ENCODE data around the gene NKD1. TPM values are rescaled to one million over a fixed set of nuclear protein-coding genes. Genes with fewer than 3 reads are reported as not detected.

Gene NKD1
- total and polyA plus RNA-seq, 12 donors, result 0.67 to 8.9 (median 3.5) TPM

DNA sequence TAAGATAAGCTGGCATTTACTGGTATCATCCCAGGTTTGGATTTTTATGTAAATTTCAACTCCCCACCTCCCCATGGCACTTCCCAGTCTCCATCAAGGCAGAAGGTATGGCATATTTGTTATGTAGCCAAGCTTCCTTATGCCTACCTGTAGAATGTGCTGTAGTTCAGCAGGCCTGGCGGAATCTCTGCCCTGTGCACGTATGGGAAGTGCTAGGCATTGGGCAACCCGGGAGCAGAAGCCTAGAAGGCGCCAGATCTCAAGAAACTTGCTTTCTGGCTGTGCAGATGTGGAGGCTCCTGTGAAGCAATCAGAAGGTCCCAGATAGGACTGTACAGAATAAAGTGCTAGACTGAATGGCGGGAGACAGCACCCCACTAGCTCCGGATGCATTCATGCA is 68.2 kb downstream of the NKD1 start:
- intact Hi-C loops (cut with DNase I), result no loop called here
- TF ChIP-seq, protein P1, sequence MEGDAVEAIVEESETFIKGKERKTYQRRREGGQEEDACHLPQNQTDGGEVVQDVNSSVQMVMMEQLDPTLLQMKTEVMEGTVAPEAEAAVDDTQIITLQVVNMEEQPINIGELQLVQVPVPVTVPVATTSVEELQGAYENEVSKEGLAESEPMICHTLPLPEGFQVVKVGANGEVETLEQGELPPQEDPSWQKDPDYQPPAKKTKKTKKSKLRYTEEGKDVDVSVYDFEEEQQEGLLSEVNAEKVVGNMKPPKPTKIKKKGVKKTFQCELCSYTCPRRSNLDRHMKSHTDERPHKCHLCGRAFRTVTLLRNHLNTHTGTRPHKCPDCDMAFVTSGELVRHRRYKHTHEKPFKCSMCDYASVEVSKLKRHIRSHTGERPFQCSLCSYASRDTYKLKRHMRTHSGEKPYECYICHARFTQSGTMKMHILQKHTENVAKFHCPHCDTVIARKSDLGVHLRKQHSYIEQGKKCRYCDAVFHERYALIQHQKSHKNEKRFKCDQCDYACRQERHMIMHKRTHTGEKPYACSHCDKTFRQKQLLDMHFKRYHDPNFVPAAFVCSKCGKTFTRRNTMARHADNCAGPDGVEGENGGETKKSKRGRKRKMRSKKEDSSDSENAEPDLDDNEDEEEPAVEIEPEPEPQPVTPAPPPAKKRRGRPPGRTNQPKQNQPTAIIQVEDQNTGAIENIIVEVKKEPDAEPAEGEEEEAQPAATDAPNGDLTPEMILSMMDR (IDR thresholded peaks at IDR 0.05), result no peak
- TF ChIP-seq POLR2A (IDR thresholded peaks at IDR 0.05), result no peak
- no peaks in the 10 kb centered on the region for H3K36me3 ChIP-seq (replicated peaks in 1 of 2)
- WGBS, 4 donors, result 86 to 95% (median 88%) methylated on average over 6 of the region's 6 CpGs
- H3K4me3 ChIP-seq, result no peak overlapping the region
- DNase-seq, result no peak
- peaks cover 0 to 3% of the 10 kb centered on the region in 2 donors for H3K4me1 ChIP-seq (replicated peaks in 1 of 2)
- H3K9me3 ChIP-seq (replicated peaks in 1 of 3), result no peaks in the 10 kb centered on the region
- H3K27me3 ChIP-seq, result no peaks in the 10 kb centered on the region
- H3K27ac ChIP-seq, result no peak overlapping the region

DNA sequence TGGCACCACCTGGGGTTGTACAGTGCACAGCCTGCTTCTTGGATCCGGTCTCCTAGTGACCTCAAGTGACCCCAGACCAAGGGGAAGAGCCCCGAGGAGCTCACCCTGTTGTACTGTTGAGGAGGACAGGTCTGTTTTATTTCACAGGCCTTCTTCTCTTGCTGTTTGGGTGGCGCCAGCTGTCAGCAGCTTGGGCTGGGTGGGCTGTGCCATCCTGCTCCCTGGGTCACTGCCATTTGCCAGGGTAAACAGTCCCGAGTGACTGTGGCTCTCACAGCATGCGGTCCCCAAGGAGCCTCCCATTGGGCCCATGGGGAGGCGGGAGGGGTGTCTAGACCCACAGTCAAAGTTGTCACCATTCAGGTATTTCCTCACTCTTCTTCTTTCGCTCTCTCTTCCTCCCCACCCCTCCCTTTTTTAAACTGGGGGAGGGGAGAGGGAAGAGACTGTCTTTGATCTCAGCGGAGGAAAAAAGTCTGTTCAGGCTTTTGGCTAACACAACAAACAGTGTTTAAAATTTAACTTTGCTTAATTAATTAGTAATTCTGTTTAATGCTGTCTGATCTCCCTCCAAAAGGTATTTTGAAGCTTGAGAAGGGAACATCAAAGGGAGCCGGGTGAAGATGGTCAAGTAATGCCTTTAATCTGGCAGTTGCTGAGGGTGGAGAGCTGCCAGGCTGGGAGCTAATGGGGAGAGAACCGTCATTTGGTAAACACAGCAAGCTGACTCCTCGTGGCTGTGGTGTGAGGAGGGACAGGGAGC is 68.9 kb downstream of the NKD1 start:
- Histone ChIP-seq H3K4me1 (replicated peaks in 1 of 2) (peaks cover 0 to 3% of the 10 kb centered on the region in 2 donors), H3K36me3 (replicated peaks in 1 of 2) (no peaks in the 10 kb centered on the region), H3K4me3 (no peak overlapping the region), H3K27me3 (no peaks in the 10 kb centered on the region), H3K27ac (no peak overlapping the region), H3K9me3 (replicated peaks in 1 of 3) (no peaks in the 10 kb centered on the region)
- no peak for DNase-seq
- WGBS, 4 donors, result 72 to 85% (median 74%) methylated on average over 11 of the region's 11 CpGs
- TF ChIP-seq POLR2A (IDR thresholded peaks at IDR 0.05), result no peak
- TF ChIP-seq, protein P1 (IDR thresholded peaks at IDR 0.05), result no peak
- intact Hi-C loops (cut with DNase I), result no loop called here

DNA sequence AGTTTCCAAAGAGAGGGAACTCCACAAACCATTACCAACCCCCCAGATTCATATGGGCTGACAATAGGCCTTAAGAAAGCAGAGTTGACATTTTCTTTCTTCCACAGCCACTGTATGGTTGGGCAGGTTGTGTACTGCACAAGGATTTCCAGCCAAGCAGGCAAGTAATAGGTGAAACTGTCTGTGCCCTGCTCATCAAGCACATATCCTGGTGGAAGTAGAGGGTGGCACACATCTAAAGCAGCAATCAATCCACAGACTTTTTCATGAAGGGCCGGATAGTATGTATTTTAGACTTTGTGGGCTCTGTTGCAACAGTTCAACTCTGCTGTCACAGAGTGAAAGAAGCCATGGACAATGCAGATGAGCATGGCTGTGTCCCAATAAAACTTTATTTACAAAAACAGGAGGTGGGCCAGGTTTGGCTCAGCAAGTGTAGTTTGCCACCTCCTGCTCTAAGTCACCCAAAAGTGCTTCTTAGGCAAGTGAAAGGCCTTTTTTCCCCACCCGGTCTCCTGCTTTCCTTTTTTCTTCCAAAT is 69.5 kb downstream of the NKD1 start:
- Histone ChIP-seq H3K4me3 (no peak overlapping the region), H3K4me1 (replicated peaks in 1 of 2) (peaks cover 0 to 3% of the 10 kb centered on the region in 2 donors), H3K36me3 (replicated peaks in 1 of 2) (no peaks in the 10 kb centered on the region), H3K9me3 (replicated peaks in 1 of 3) (no peaks in the 10 kb centered on the region), H3K27ac (no peak overlapping the region), H3K27me3 (no peaks in the 10 kb centered on the region)
- DNase-seq, result no peak
- TF ChIP-seq, protein P1 (IDR thresholded peaks at IDR 0.05), result no peak
- TF ChIP-seq POLR2A (IDR thresholded peaks at IDR 0.05), result no peak
- 97 to 100% (median 98%) methylated on average over 2 of the region's 2 CpGs for WGBS, 4 donors
- intact Hi-C loops (cut with DNase I), result no loop called here

DNA sequence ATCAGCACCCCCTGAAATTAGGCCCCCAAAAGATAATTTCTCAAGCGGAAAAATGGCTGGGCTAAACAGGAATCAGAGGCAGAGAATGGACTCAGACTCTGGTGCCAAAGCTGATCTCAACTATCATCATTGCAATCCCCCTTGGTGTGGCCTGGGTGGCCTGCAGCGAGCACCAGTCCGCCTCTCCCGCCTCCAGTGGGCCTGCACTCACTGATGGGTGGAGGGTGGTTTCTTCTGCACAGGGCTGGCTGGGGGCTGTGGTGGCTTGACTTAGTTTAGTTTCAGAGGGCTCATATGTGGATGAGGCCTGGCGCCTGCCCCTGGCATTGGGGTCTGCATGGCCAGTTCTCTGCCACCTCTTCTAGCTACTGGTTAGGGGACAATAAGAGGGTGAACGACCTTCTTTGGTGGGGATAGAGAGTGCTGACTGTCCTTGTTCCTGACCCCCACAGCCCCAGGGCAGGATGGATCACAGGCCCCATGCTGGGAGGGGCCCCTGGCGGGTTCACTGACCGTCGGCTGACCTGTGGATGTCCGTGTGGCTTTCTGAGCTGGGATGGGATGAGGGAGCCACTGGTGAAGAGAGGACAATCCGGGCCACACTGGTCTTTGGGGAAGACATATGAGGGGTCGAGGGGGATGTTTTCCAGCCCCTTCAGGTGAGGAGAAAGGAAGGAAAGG is 70.2 kb downstream of the NKD1 start:
- no peaks in the 10 kb centered on the region for H3K27me3 ChIP-seq
- TF ChIP-seq POLR2A (IDR thresholded peaks at IDR 0.05), result no peak
- TF ChIP-seq, protein P1 (IDR thresholded peaks at IDR 0.05), result no peak
- no peaks in the 10 kb centered on the region for H3K36me3 ChIP-seq (replicated peaks in 1 of 2)
- WGBS, 4 donors, result 89 to 92% (median 90%) methylated on average over 6 to 12 of the region's 12 CpGs
- H3K9me3 ChIP-seq (replicated peaks in 1 of 3), result no peaks in the 10 kb centered on the region
- intact Hi-C loops (cut with DNase I), result no loop called here
- H3K27ac ChIP-seq, result no peak overlapping the region
- no peak for DNase-seq
- H3K4me3 ChIP-seq, result no peak overlapping the region
- H3K4me1 ChIP-seq (replicated peaks in 1 of 2), result peaks cover 0 to 3% of the 10 kb centered on the region in 2 donors

Measured in adrenal gland (tissue), 12 donors.